ENCODE data around the gene RAD21L1. TPM values are rescaled to one million over a fixed set of nuclear protein-coding genes. Genes with fewer than 3 reads are reported as not detected.

The RAD21L1 gene
- total and polyA plus RNA-seq, 8 donors = not detected

DNA sequence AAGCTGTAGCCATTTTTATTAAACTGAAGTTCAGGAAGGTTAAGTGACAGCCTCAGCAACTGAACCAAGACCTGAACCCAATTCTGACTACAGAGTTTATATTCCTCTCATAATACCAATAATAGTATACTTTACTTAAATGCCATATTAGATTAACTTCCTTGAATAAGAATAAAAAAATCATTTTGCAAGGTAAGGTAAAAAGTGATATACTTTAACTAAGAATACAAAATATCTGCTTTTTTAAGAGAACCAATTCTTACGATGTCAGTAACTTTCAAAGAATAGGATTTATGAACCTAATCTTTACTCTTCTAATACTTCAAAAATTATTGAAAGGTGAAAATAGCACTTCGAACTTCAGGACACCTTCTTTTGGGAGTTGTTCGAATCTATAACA is 3.7 kb downstream of the RAD21L1 start:
- Histone ChIP-seq H3K9me3 (no peaks in the 10 kb centered on the region), H3K36me3 (no peaks in the 10 kb centered on the region), H3K27ac (no peak overlapping the region), H3K27me3 (peaks cover 0 to 35% (median 3%) of the 10 kb centered on the region in 4 donors), H3K4me3 (no peak overlapping the region), H3K4me1 (peaks cover 0 to 9% (median 0%) of the 10 kb centered on the region in 3 donors)
- 71 to 79% methylated on average over 3 of the region's 3 CpGs for WGBS, 2 donors
- TF ChIP-seq, protein P1, sequence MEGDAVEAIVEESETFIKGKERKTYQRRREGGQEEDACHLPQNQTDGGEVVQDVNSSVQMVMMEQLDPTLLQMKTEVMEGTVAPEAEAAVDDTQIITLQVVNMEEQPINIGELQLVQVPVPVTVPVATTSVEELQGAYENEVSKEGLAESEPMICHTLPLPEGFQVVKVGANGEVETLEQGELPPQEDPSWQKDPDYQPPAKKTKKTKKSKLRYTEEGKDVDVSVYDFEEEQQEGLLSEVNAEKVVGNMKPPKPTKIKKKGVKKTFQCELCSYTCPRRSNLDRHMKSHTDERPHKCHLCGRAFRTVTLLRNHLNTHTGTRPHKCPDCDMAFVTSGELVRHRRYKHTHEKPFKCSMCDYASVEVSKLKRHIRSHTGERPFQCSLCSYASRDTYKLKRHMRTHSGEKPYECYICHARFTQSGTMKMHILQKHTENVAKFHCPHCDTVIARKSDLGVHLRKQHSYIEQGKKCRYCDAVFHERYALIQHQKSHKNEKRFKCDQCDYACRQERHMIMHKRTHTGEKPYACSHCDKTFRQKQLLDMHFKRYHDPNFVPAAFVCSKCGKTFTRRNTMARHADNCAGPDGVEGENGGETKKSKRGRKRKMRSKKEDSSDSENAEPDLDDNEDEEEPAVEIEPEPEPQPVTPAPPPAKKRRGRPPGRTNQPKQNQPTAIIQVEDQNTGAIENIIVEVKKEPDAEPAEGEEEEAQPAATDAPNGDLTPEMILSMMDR (IDR thresholded peaks at IDR 0.05) = no peak
- no peak for FAIRE-seq
- intact Hi-C loops (cut with DNase I) = no loop called here
- no peak for ATAC-seq
- DNase-seq = no peak

DNA sequence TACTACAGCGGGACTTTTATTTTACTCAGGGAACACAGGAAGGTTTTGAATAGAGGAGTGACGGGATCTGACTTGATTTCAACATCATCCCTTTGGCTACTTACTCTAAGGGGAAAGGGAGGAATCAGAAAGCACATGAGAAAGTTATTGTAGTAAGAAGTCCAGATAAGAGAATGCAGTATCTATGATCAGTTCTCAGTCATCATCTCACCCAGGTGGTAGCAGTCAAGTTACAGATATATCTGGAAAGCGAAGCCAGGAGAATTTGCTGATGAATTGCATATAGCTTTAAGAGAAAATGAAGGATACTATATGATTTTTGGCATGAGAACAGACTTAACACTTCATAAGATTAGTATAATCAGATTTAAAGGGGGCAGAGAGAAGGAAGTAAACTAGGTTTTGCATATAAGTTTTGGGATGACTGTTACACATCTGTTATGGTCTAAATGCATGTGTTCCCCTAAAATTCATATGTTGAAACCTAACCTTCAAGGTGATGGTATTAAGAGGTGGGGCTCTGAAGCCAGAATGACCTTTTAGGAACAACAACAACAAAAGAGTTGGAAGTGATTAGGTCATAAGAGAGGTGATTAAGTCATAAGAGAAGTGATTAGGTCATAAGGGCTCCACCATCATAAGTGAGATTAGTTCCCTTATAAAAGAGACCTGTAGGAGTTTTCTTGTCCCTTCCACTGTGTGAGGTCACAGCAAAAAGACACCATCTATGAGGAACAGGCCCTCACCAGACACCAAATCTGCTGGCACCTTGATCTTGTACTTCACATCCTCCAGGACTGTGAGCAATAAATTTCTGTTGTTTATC is 6.7 kb downstream of the RAD21L1 start:
- TF ChIP-seq, protein P1 (IDR thresholded peaks at IDR 0.05) = no peak
- 86 to 96% methylated on average over 3 of the region's 3 CpGs for WGBS, 2 donors
- Histone ChIP-seq H3K27me3 (peaks cover 0 to 32% (median 2%) of the 10 kb centered on the region in 4 donors), H3K36me3 (no peaks in the 10 kb centered on the region), H3K9me3 (no peaks in the 10 kb centered on the region), H3K4me1 (no peaks in the 10 kb centered on the region), H3K4me3 (no peak overlapping the region), H3K27ac (no peak overlapping the region)
- DNase-seq = no peak
- intact Hi-C loops (cut with DNase I) = no loop called here
- no peak for ATAC-seq
- FAIRE-seq = no peak

DNA sequence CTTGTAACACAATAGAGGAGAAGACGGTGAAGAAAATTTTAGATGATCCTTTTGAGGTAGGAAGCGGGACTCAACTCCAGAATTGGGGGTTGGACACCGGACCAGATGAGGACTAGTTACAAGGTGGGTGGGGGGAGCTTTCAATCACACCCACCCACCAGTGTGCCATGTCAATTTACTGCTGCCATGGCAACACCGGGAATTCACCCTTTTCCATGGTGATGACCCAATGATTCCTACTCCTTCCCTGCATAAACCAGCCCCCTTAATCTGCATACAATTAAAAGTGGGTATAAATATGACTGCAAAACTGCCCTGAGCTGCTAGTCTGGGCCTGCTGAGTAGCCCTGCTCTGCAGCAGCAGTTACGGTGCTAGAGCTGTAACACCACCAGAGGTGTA is 14.7 kb downstream of the RAD21L1 start:
- FAIRE-seq = no peak
- no peak for ATAC-seq

DNA sequence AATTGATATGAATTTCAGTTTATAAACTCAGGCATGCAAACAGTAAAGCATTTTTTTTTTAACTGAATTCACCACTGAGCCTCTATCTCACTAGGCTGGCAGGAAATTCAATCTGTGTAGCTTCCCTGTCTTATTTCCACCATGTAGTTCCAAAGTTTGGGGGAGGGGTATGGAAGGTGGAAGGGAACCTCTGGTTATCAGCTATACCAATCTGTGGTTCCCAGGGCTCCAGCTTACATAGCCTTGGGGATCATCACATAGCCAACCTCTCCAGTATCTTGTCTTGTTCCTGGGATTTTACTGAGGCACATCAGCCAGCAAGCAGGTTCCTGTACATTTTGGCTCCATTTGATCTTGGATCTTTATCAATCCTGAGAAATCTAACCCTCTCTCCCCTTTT is 15.6 kb downstream of the RAD21L1 start:
- H3K4me3 ChIP-seq = no peak overlapping the region
- H3K27me3 ChIP-seq = no peaks in the 10 kb centered on the region
- FAIRE-seq = no peak
- TF ChIP-seq, protein P1 (IDR thresholded peaks at IDR 0.05) = no peak
- H3K4me1 ChIP-seq = no peaks in the 10 kb centered on the region
- no peaks in the 10 kb centered on the region for H3K36me3 ChIP-seq
- no peak for DNase-seq
- H3K9me3 ChIP-seq = no peaks in the 10 kb centered on the region
- no peak for ATAC-seq
- no peak overlapping the region for H3K27ac ChIP-seq
- intact Hi-C loops (cut with DNase I) = no loop called here

More for the DNA sequence above, 14.7 kb downstream of the RAD21L1 start:
- no peaks in the 10 kb centered on the region for H3K4me1 ChIP-seq
- TF ChIP-seq, protein P1 (IDR thresholded peaks at IDR 0.05) = no peak
- no peaks in the 10 kb centered on the region for H3K9me3 ChIP-seq
- DNase-seq = no peak
- 72 to 81% methylated on average over 5 of the region's 5 CpGs for WGBS, 2 donors
- no peaks in the 10 kb centered on the region for H3K27me3 ChIP-seq
- H3K27ac ChIP-seq = no peak overlapping the region
- intact Hi-C loops (cut with DNase I) = no loop called here
- H3K4me3 ChIP-seq = no peak overlapping the region
- no peaks in the 10 kb centered on the region for H3K36me3 ChIP-seq

DNA sequence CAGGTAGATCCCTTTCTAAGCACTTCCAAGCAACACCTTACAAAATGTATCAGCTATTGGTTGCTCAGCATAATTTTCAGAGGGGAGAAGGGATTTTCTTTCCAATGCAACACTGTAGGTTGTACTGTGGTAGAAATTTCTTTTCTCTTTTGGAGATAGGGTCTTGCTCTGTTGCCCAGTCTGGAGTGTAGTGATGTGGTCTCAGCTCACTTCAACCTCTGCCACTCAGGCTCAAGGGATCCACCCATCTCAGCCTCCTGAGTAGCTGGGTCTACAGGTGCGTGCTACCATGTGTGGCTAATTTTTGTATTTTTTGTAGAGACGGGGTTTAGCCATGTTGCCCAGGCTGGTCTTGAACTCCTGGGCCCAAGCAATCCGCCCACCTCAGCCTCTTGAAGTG is 16.3 kb downstream of the RAD21L1 start:
- intact Hi-C loops (cut with DNase I) = no loop called here
- 77 to 83% methylated on average over 3 of the region's 3 CpGs for WGBS, 2 donors
- ATAC-seq = no peak

More for the DNA sequence above, 16.3 kb downstream of the RAD21L1 start:
- DNase-seq = no peak
- Histone ChIP-seq H3K4me1 (no peaks in the 10 kb centered on the region), H3K27ac (no peak overlapping the region), H3K36me3 (no peaks in the 10 kb centered on the region), H3K27me3 (no peaks in the 10 kb centered on the region), H3K9me3 (no peaks in the 10 kb centered on the region), H3K4me3 (no peak overlapping the region)
- TF ChIP-seq, protein P1 (IDR thresholded peaks at IDR 0.05) = no peak
- no peak for FAIRE-seq

Measured in pancreas (tissue), 10 donors.